Ishikawa (cell line): ENCODE measurements around the gene FZR1.

Experiments used
- CEBPB ChIP-seq: IDR thresholded peaks from 2 replicates; pipeline ENCODE4 v1.6.1; 2012
- CREB1 ChIP-seq: IDR thresholded peaks from 2 replicates; pipeline ENCODE4 v1.6.1; 2012; ENCODE audit warnings: low read depth
- EGR1 ChIP-seq: IDR thresholded peaks from 2 replicates; pipeline ENCODE4 v1.6.1; 2012
- EP300 ChIP-seq: IDR thresholded peaks from 2 replicates; pipeline ENCODE4 v1.6.1; 2012; ENCODE audit warnings: borderline replicate concordance
- FOXM1 ChIP-seq: IDR thresholded peaks from 2 replicates; pipeline ENCODE4 v1.6.1; 2012; ENCODE audit warnings: low read depth, borderline replicate concordance
- MAX ChIP-seq: IDR thresholded peaks from 2 replicates; pipeline ENCODE4 v1.6.1; 2012
- NFIC ChIP-seq: IDR thresholded peaks from 2 replicates; pipeline ENCODE4 v1.6.1; 2012
- RAD21 ChIP-seq: IDR thresholded peaks from 2 replicates; pipeline ENCODE4 v1.6.1; 2012; ENCODE audit warnings: low read depth
- REST ChIP-seq: IDR thresholded peaks from 2 replicates; pipeline ENCODE4 v1.6.1; 2012; ENCODE audit warnings: low read depth, mild to moderate bottlenecking
- TAF1 ChIP-seq: IDR thresholded peaks from 2 replicates; pipeline ENCODE4 v1.6.1; 2012; ENCODE audit warnings: low read depth, mild to moderate bottlenecking
- TCF12 ChIP-seq: IDR thresholded peaks from 2 replicates; pipeline ENCODE4 v1.6.1; 2012; ENCODE audit warnings: low read depth
- TEAD4 ChIP-seq: IDR thresholded peaks from 2 replicates; pipeline ENCODE4 v1.6.1; 2012
- USF1 ChIP-seq: IDR thresholded peaks from 2 replicates; pipeline ENCODE4 v1.6.1; 2012
- YY1 ChIP-seq: IDR thresholded peaks from 2 replicates; pipeline ENCODE4 v1.6.1; 2012; ENCODE audit warnings: low read depth
- ZBTB7A ChIP-seq: IDR thresholded peaks from 2 replicates; pipeline ENCODE4 v1.6.1; 2012; ENCODE audit warnings: low read depth

The FZR1 gene

GRCh38 chr19:3469638-3470499, 36.2 kb upstream of the FZR1 start:
- TF ChIP-seq EGR1 (no peak), RAD21 (no peak), CREB1 (no peak), REST (no peak), USF1 (no peak), NFIC (no peak), TEAD4 (no peak), CEBPB (no peak), YY1 (no peak), ZBTB7A (no peak), FOXM1 (no peak), TCF12 (no peak), TAF1 (no peak), EP300 (no peak), MAX (no peak)

- TF ChIP-seq CEBPB (no peak), TCF12 (no peak), EP300 (no peak)
Observed at GRCh38 chr19:3470500-3471128, 35.5 kb upstream of the FZR1 start.

- TF ChIP-seq RAD21: peak; percentile 85
- peak; percentile 91 for TF ChIP-seq ZBTB7A
- no peak for TF ChIP-seq TEAD4
- TF ChIP-seq YY1: no peak
- TF ChIP-seq EGR1: no peak
- TF ChIP-seq TAF1: no peak
Observed at GRCh38 chr19:3471954-3472655, 34.0 kb upstream of the FZR1 start.

GRCh38 chr19:3474010-3474409, 32.1 kb upstream of the FZR1 start:
- TF ChIP-seq CREB1 (no peak), USF1 (no peak), ZBTB7A (no peak), TEAD4 (no peak), MAX (no peak), REST (no peak), NFIC (no peak), RAD21 (no peak), YY1 (no peak), EGR1 (no peak)

- TF ChIP-seq EGR1 (no peak), ZBTB7A (no peak), REST (no peak), EP300 (no peak), FOXM1 (no peak)
Observed at GRCh38 chr19:3474614-3475013, 31.5 kb upstream of the FZR1 start.
